Osteocyte (in vitro differentiated cells): ENCODE measurements around the gene LRRC45. TPM values are rescaled to one million over a fixed set of nuclear protein-coding genes. Genes with fewer than 3 reads are reported as not detected.
A peak's percentile ranks its signal among the peaks of the same experiment; 100 is the strongest.

Experiments used
- DNase-seq: peaks from one replicate; pipeline ENCODE4 v3.0.0; 2021; ENCODE audit warnings: mixed read lengths; ENCODE audit not compliant: unreplicated experiment; ENCODE audit errors: extremely low spot score
- H3K27ac Mint-ChIP-seq: one replicate; pipeline ENCODE4 v1.8.0; 2021; ENCODE audit warnings: mild to moderate bottlenecking, mixed read lengths; ENCODE audit not compliant: unreplicated experiment
- H3K27me3 Mint-ChIP-seq: one replicate; pipeline ENCODE4 v1.8.0; 2021; ENCODE audit warnings: mixed read lengths; ENCODE audit not compliant: unreplicated experiment
- H3K36me3 Mint-ChIP-seq: one replicate; pipeline ENCODE4 v1.8.0; 2021; ENCODE audit warnings: mixed read lengths; ENCODE audit not compliant: unreplicated experiment
- H3K4me1 Mint-ChIP-seq: one replicate; pipeline ENCODE4 v1.8.0; 2021; ENCODE audit warnings: mixed read lengths; ENCODE audit not compliant: unreplicated experiment
- H3K4me3 Mint-ChIP-seq: one replicate; pipeline ENCODE4 v1.8.0; 2021; ENCODE audit warnings: mild to moderate bottlenecking, moderate library complexity, mixed read lengths; ENCODE audit not compliant: unreplicated experiment
- H3K9me3 Mint-ChIP-seq: one replicate; pipeline ENCODE4 v1.8.0; 2021; ENCODE audit warnings: mixed read lengths; ENCODE audit not compliant: unreplicated experiment
- CTCF ChIP-seq: fragments of 200-600 bp; sonication (generic); IDR thresholded peaks from 2 replicates; pipeline ENCODE4 v1.5.0; 2021; ENCODE audit warnings: antibody characterized with exemption, mild to moderate bottlenecking, moderate library complexity
- total RNA-seq: library from RNA; stranded (reverse); gene quantifications from 2 replicates; pipeline ENCODE4 v1.2.1, GENCODE V29; 2021

LRRC45 gene
- total RNA-seq, 1 donor from 2014 or later, result 9.4 TPM

- no peak for DNase-seq
- Mint-ChIP-seq H3K27ac (no peak overlapping the region), H3K36me3 (peaks cover 5% of the 10 kb centered on the region), H3K4me3 (no peak overlapping the region), H3K4me1 (peaks cover 22% of the 10 kb centered on the region), H3K27me3 (no peaks in the 10 kb centered on the region), H3K9me3 (no peaks in the 10 kb centered on the region)
- TF ChIP-seq CTCF, result no peak
Observed at GRCh38 chr17:82020572-82021106, 2.5 kb upstream of the LRRC45 start.

- Mint-ChIP-seq H3K27me3 (no peaks in the 10 kb centered on the region), H3K27ac (peak overlapping the region; percentile 59), H3K9me3 (no peaks in the 10 kb centered on the region), H3K4me1 (peaks cover 22% of the 10 kb centered on the region), H3K4me3 (peak overlapping the region; percentile 77), H3K36me3 (peaks cover 5% of the 10 kb centered on the region)
- peak; percentile 73 for TF ChIP-seq CTCF
- no peak for DNase-seq
Observed at GRCh38 chr17:82021107-82021899, 1.8 kb upstream of the LRRC45 start.

- no peaks in the 10 kb centered on the region for H3K9me3 Mint-ChIP-seq
- no peaks in the 10 kb centered on the region for H3K27me3 Mint-ChIP-seq
- H3K4me3 Mint-ChIP-seq, result peak overlapping the region; percentile 77
- peaks cover 5% of the 10 kb centered on the region for H3K36me3 Mint-ChIP-seq
- H3K4me1 Mint-ChIP-seq, result peaks cover 22% of the 10 kb centered on the region
- no peak for TF ChIP-seq CTCF
- no peak for DNase-seq
- H3K27ac Mint-ChIP-seq, result peak overlapping the region; percentile 59
Observed at GRCh38 chr17:82021900-82022309, 1.2 kb upstream of the LRRC45 start.

- H3K27ac Mint-ChIP-seq, result peak within 1 kb of the TSS; percentile 59
Observed at GRCh38 chr17:82022310-82022980, 660 bp upstream of the LRRC45 start, which contains the start of gene CENPX. TSS of gene CENPX (minus strand) at chr17:82022878. CDS start at chr17:82022861, 17 bp downstream.

More at GRCh38 chr17:82022310-82022980, 660 bp upstream of the LRRC45 start, which contains the start of gene CENPX:
- Mint-ChIP-seq H3K9me3 (no peaks in the 10 kb centered on the region), H3K36me3 (peaks cover 3% of the 10 kb centered on the region), H3K4me3 (peak within 1 kb of the TSS; percentile 77), H3K4me1 (peaks cover 22% of the 10 kb centered on the region), H3K27me3 (no peaks in the 10 kb centered on the region)
- no peak for TF ChIP-seq CTCF
- no peak for DNase-seq
